Measurements from ENCODE around the gene MORN5.

Gene MORN5

DNA sequence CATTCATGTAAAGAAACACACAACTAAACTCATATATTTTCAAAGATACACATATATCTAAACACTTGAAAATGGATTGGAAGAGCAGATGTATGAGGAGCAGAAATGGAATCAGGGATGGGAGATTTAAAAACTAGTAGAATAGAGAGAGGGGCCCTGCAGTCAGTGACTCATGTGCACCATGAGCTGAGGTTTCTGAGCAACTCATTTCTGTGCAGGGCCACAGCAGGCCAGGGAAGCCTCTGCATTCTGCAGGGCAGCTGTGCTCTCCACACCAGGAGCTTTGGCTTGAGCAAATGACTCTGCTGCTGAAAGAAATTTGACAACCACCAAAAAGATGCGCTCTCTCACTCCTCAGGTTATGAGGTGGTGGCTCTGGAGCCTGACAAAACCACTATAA, 41.9 kb downstream of the MORN5 start:
- H3K9me3 ChIP-seq (ENCODE audit: control insufficient read depth, insufficient read depth, low read depth, low read length): no peaks in the 10 kb centered on the region
- no peak overlapping the region for H3K27ac ChIP-seq (ENCODE audit: extremely low read depth, low read depth, low read length)
- TF ChIP-seq ZNF16 (tag by site-specific recombination; IDR thresholded peaks at IDR 0.05; ENCODE audit: low read depth) (no peak), ZNF10 (tag by site-specific recombination; IDR thresholded peaks at IDR 0.05) (no peak), ZNF549 (tag by site-specific recombination; IDR thresholded peaks at IDR 0.05) (no peak), RBAK (tag by site-specific recombination; IDR thresholded peaks at IDR 0.05) (no peak), ZNF174 (tag by site-specific recombination; IDR thresholded peaks at IDR 0.05) (no peak)
- POLR2A ChIA-PET: no interaction called here
- H3K36me3 ChIP-seq (ENCODE audit: control insufficient read depth in 2 of 2, insufficient read depth in 1 of 2, low read length in 2 of 2): no peaks in the 10 kb centered on the region
- H3K4me1 ChIP-seq (ENCODE audit: control insufficient read depth, insufficient read depth, low read length): no peaks in the 10 kb centered on the region
- no peak overlapping the region for H3K4me3 ChIP-seq (ENCODE audit: low read depth, low read length)
- CTCF ChIA-PET: interaction anchor here (0.9 kb wide), 1 partner anchor 29 kb away, joined by 3 read pairs; no protein-coding TSS in a partner anchor

DNA sequence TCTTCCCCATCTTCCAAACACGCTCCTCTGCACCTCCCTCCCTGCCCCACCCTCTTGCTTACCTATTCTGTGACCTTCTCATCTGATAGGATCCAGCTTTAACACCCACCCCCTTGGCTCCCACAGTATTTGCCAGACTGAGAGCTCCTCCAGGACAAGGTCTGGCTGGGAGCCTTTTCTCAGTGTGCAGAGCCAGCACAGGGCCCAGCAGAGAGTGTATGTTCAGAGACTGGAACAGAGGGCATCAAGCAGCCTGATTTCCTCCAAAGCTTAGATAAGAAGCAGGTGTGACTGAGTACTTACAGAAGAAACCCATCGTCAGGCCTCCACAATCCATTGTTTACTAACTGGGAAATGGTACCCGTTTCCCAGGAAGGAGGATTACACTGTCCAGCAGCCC, 42.4 kb downstream of the MORN5 start:
- POLR2A ChIA-PET: no interaction called here
- Histone ChIP-seq H3K36me3 (ENCODE audit: control insufficient read depth in 2 of 2, insufficient read depth in 1 of 2, low read length in 2 of 2) (no peaks in the 10 kb centered on the region), H3K4me1 (ENCODE audit: control insufficient read depth, insufficient read depth, low read length) (no peaks in the 10 kb centered on the region), H3K9me3 (ENCODE audit: control insufficient read depth, insufficient read depth, low read depth, low read length) (no peaks in the 10 kb centered on the region), H3K4me3 (ENCODE audit: low read depth, low read length) (no peak overlapping the region), H3K27ac (ENCODE audit: extremely low read depth, low read depth, low read length) (no peak overlapping the region)
- CTCF ChIA-PET: interaction anchor here (0.9 kb wide), 1 partner anchor 28 kb away, joined by 3 read pairs; no protein-coding TSS in a partner anchor
- no peak for TF ChIP-seq ZNF37A (tag by site-specific recombination; IDR thresholded peaks at IDR 0.05)
- TF ChIP-seq ZNF785 (tag by site-specific recombination; IDR thresholded peaks at IDR 0.05): no peak
- no peak for TF ChIP-seq ZNF596 (tag by site-specific recombination; IDR thresholded peaks at IDR 0.05)
- no peak for TF ChIP-seq ZNF184 (tag by site-specific recombination; IDR thresholded peaks at IDR 0.05)
- no peak for TF ChIP-seq ZNF626 (tag by site-specific recombination; IDR thresholded peaks at IDR 0.05)
- TF ChIP-seq ZNF350 (tag by site-specific recombination; IDR thresholded peaks at IDR 0.05): no peak
- no peak for TF ChIP-seq GLIS2 (tag by site-specific recombination; IDR thresholded peaks at IDR 0.05)
- no peak for TF ChIP-seq ZNF2 (tag by site-specific recombination; IDR thresholded peaks at IDR 0.05)
- no peak for TF ChIP-seq ZNF112 (tag by site-specific recombination; IDR thresholded peaks at IDR 0.05)

DNA sequence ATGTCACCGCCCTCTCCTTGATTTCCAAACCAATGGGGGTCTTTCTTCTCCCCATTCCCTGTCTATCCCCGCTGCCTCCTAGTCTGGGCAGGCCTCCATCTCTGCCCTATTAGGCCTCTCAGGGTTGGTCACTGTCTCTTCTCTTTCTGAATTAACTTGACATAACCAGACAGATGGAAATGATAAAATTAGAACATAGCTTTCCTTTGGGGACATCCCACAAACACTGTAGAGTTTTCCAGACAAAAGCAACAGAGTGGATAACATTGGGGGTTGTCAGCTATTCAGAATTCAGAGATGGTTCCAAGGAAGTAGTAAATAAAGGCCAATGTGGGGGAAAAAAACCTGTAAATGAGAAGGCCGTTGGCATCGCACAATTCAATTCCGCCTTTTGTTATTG, 44.3 kb downstream of the MORN5 start:
- Histone ChIP-seq H3K27ac (ENCODE audit: extremely low read depth, low read depth, low read length) (no peak overlapping the region), H3K4me3 (ENCODE audit: low read depth, low read length) (no peak overlapping the region), H3K36me3 (ENCODE audit: control insufficient read depth in 2 of 2, insufficient read depth in 1 of 2, low read length in 2 of 2) (no peaks in the 10 kb centered on the region), H3K4me1 (ENCODE audit: control insufficient read depth, insufficient read depth, low read length) (no peaks in the 10 kb centered on the region), H3K9me3 (ENCODE audit: control insufficient read depth, insufficient read depth, low read depth, low read length) (no peaks in the 10 kb centered on the region)
- CTCF ChIA-PET: interaction anchor here (1.0 kb wide), 1 partner anchor 22 kb away, joined by 3 read pairs; no protein-coding TSS in a partner anchor
- POLR2A ChIA-PET: no interaction called here
- TF ChIP-seq, protein P1, sequence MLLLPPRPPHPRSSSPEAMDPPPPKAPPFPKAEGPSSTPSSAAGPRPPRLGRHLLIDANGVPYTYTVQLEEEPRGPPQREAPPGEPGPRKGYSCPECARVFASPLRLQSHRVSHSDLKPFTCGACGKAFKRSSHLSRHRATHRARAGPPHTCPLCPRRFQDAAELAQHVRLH (tag by site-specific recombination; IDR thresholded peaks at IDR 0.05): no peak
- TF ChIP-seq ZNF366 (tag by site-specific recombination; conservative IDR thresholded peaks at IDR 0.05) (no peak), ZFP3 (tag by site-specific recombination; IDR thresholded peaks at IDR 0.05; ENCODE audit: low read depth) (no peak), ZBTB8A (tag by site-specific recombination; IDR thresholded peaks at IDR 0.05) (no peak), ZNF302 (tag by site-specific recombination; IDR thresholded peaks at IDR 0.05; ENCODE audit: low read depth) (no peak), SP7 (tag by site-specific recombination; IDR thresholded peaks at IDR 0.05) (no peak), ZFP69B (tag by site-specific recombination; IDR thresholded peaks at IDR 0.05) (no peak), ZNF623 (tag by site-specific recombination; IDR thresholded peaks at IDR 0.05) (no peak), ZNF610 (tag by site-specific recombination; IDR thresholded peaks at IDR 0.05; ENCODE audit: borderline replicate concordance) (no peak), GLI2 (tag by site-specific recombination; IDR thresholded peaks at IDR 0.05; ENCODE audit: borderline replicate concordance, low read depth) (no peak)
- TF ChIP-seq, protein P2, sequence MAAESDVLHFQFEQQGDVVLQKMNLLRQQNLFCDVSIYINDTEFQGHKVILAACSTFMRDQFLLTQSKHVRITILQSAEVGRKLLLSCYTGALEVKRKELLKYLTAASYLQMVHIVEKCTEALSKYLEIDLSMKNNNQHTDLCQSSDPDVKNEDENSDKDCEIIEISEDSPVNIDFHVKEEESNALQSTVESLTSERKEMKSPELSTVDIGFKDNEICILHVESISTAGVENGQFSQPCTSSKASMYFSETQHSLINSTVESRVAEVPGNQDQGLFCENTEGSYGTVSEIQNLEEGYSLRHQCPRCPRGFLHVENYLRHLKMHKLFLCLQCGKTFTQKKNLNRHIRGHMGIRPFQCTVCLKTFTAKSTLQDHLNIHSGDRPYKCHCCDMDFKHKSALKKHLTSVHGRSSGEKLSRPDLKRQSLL (tag by site-specific recombination; IDR thresholded peaks at IDR 0.05): no peak
- TF ChIP-seq, protein P3, sequence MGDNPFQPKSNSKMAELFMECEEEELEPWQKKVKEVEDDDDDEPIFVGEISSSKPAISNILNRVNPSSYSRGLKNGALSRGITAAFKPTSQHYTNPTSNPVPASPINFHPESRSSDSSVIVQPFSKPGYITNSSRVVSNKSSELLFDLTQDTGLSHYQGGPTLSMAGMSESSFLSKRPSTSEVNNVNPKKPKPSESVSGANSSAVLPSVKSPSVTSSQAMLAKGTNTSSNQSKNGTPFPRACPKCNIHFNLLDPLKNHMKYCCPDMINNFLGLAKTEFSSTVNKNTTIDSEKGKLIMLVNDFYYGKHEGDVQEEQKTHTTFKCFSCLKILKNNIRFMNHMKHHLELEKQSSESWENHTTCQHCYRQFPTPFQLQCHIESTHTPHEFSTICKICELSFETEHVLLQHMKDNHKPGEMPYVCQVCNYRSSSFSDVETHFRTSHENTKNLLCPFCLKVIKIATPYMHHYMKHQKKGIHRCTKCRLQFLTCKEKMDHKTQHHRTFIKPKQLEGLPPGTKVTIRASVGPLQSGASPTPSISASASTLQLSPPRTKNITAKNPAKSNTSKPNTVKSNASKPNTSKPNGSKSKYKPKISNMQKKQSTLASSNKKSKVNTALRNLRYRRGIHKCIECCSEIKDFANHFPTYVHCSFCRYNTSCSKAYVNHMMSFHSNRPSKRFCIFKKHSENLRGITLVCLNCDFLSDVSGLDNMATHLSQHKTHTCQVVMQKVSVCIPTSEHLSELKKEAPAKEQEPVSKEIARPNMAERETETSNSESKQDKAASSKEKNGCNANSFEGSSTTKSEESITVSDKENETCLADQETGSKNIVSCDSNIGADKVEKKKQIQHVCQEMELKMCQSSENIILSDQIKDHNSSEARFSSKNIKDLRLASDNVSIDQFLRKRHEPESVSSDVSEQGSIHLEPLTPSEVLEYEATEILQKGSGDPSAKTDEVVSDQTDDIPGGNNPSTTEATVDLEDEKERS (tag by site-specific recombination; IDR thresholded peaks at IDR 0.05): no peak
- TF ChIP-seq, protein P4, sequence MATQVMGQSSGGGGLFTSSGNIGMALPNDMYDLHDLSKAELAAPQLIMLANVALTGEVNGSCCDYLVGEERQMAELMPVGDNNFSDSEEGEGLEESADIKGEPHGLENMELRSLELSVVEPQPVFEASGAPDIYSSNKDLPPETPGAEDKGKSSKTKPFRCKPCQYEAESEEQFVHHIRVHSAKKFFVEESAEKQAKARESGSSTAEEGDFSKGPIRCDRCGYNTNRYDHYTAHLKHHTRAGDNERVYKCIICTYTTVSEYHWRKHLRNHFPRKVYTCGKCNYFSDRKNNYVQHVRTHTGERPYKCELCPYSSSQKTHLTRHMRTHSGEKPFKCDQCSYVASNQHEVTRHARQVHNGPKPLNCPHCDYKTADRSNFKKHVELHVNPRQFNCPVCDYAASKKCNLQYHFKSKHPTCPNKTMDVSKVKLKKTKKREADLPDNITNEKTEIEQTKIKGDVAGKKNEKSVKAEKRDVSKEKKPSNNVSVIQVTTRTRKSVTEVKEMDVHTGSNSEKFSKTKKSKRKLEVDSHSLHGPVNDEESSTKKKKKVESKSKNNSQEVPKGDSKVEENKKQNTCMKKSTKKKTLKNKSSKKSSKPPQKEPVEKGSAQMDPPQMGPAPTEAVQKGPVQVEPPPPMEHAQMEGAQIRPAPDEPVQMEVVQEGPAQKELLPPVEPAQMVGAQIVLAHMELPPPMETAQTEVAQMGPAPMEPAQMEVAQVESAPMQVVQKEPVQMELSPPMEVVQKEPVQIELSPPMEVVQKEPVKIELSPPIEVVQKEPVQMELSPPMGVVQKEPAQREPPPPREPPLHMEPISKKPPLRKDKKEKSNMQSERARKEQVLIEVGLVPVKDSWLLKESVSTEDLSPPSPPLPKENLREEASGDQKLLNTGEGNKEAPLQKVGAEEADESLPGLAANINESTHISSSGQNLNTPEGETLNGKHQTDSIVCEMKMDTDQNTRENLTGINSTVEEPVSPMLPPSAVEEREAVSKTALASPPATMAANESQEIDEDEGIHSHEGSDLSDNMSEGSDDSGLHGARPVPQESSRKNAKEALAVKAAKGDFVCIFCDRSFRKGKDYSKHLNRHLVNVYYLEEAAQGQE (tag by site-specific recombination; IDR thresholded peaks at IDR 0.05): no peak

Data from HEK293 (cell line).